HUES64 (cell line): ENCODE measurements around the gene HYLS1.
"Not testable (repeated sequence)": the region's sequence is repeated elsewhere in the genome, so short reads cannot be mapped to it uniquely, and the experiment has no call there.

Source experiments
- H3K27ac ChIP-seq: 2 replicates; pipeline ENCODE4 v1.7.0; 2013; ENCODE audit warnings: low read depth, low read length, inconsistent platforms
- H3K27me3 ChIP-seq: 2 replicates; pipeline ENCODE4 v1.6.1; 2013; ENCODE audit warnings: mild to moderate bottlenecking, low read length; ENCODE audit not compliant: insufficient read depth
- H3K36me3 ChIP-seq: 2 replicates; pipeline ENCODE4 v1.6.1; 2013; ENCODE audit warnings: mild to moderate bottlenecking, low read length; ENCODE audit not compliant: insufficient read depth
- H3K4me1 ChIP-seq: 2 replicates; pipeline ENCODE4 v1.6.1; 2013; ENCODE audit warnings: mild to moderate bottlenecking, low read length, moderate library complexity; ENCODE audit not compliant: insufficient read depth
- H3K4me3 ChIP-seq: 2 replicates; pipeline ENCODE4 v1.5.1; 2013; ENCODE audit warnings: mild to moderate bottlenecking, low read length, moderate library complexity
- H3K9ac ChIP-seq: 2 replicates; pipeline ENCODE4 v1.6.1; 2013; ENCODE audit warnings: mild to moderate bottlenecking, low read depth, low read length
- H3K9me3 ChIP-seq: 2 replicates; pipeline ENCODE4 v1.6.1; 2013; ENCODE audit warnings: low read depth, low read length; ENCODE audit not compliant: insufficient read depth
- WGBS: fragments of 150-250, 120-280 bp; methylation state at CpG from one replicate; pipeline ENCODE4 v1.1.7; 2013; ENCODE audit warnings: missing lambda C conversion rate; 5-methylcytosine and 5-hydroxymethylcytosine counted together

Gene HYLS1

DNA sequence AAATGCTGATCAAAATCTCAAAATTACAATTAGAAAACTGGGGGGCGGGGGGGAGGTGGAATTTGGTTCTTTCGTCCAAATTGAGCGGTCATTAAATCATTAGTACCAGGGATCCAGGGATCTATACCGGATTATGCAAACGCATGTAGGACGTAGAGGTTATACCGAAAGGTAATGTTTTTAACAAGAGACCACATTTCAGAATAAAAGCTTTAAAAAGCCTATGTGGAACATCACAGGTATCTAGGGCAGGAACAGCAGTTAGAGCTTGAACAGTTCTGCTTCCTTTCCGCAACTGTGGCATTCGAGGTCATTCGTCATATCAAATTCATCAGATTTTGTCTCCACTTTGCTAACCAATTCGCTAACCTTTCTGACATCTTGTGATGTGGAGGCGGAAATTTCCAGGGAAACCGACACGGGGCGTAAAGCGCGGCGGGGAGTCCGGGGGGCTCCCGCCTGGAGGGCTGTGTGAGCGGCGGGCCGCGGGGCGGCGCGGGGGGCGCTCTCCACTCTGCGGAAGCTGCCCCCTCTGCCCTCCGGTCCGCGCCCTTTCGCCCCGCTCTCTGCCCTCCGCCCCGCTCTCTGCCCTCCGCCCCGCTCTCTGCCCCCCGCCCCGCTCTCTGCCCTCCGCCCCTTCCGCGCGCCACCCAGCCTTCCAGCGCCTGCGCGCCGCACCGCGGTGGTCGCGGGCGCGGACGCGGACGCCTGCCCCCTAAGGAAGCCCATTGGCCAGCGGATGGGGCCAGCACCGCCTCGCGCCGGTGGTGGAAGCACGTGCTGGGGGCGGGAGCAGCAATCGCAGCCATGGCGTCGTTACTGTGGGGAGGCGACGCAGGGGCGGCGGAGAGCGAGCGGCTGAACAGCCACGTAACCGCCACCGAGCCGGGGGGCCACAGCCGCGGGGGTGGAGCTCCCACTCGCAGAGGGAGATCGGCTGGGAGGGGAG, 16.5 kb downstream of the HYLS1 start, which contains the start of gene DDX25:
TSS of gene DDX25 (plus strand) at position 798 of the 949 bp plus-strand sequence. CDS start at position 808, 10 bp downstream.
- 3% methylated on average over 79 of the region's 81 CpGs for WGBS
- Histone ChIP-seq H3K4me1 (peaks cover 4% of the 10 kb centered on the region; the same call in 1 of the 2 replicates), H3K4me3 (peak within 1 kb of the TSS; percentile 74), H3K9me3 (no peaks in the 10 kb centered on the region), H3K27ac (no peak within 1 kb of the TSS), H3K27me3 (peaks cover 24% of the 10 kb centered on the region), H3K36me3 (peaks cover 23% of the 10 kb centered on the region), H3K9ac (no peak within 1 kb of the TSS; the same call in 1 of the 2 replicates)

- peaks cover 24% of the 10 kb centered on the region for H3K27me3 ChIP-seq
- no peak overlapping the region for H3K27ac ChIP-seq
- no peaks in the 10 kb centered on the region for H3K9me3 ChIP-seq
- H3K4me1 ChIP-seq: peaks cover 4% of the 10 kb centered on the region; the same call in 1 of the 2 replicates
- H3K9ac ChIP-seq: no peak overlapping the region; the same call in 1 of the 2 replicates
- peak overlapping the region; percentile 74 for H3K4me3 ChIP-seq
- 78% methylated on average over 11 of the region's 11 CpGs for WGBS
- peaks cover 19% of the 10 kb centered on the region for H3K36me3 ChIP-seq
These were observed 17.2 kb downstream of the HYLS1 start for GRCh38 chr11:125904678-125905077.

- H3K9me3 ChIP-seq: no peaks in the 10 kb centered on the region
- 89% methylated on average over 7 of the region's 8 CpGs for WGBS
These were observed 22.9 kb downstream of the HYLS1 start for GRCh38 chr11:125910226-125910849.

GRCh38 chr11:125914601-125915000, 27.1 kb downstream of the HYLS1 start:
- H3K36me3 ChIP-seq: peaks cover 11% of the 10 kb centered on the region; the same call in 1 of the 2 replicates
- not testable (repeated sequence) for H3K4me3 ChIP-seq, H3K9ac ChIP-seq, H3K9me3 ChIP-seq, H3K4me1 ChIP-seq, H3K27me3 ChIP-seq, H3K27ac ChIP-seq
- WGBS: 80% methylated on average over 3 of the region's 3 CpGs

More at GRCh38 chr11:125910226-125910849, 22.9 kb downstream of the HYLS1 start:
- no peak overlapping the region for H3K9ac ChIP-seq
- peaks cover 7% of the 10 kb centered on the region for H3K27me3 ChIP-seq
- no peak overlapping the region for H3K27ac ChIP-seq
- peaks cover 21% of the 10 kb centered on the region; the same call in 1 of the 2 replicates for H3K36me3 ChIP-seq
- no peak overlapping the region for H3K4me3 ChIP-seq
- H3K4me1 ChIP-seq: no peaks in the 10 kb centered on the region

- no peak overlapping the region for H3K27ac ChIP-seq
- no peak overlapping the region for H3K4me3 ChIP-seq
- H3K9ac ChIP-seq: no peak overlapping the region
- no peaks in the 10 kb centered on the region for H3K4me1 ChIP-seq
- no peaks in the 10 kb centered on the region for H3K27me3 ChIP-seq
- WGBS: 94% methylated on average over 12 of the region's 12 CpGs
- H3K36me3 ChIP-seq: no peaks in the 10 kb centered on the region; the same call in 1 of the 2 replicates
- no peaks in the 10 kb centered on the region for H3K9me3 ChIP-seq
These were observed 29.3 kb downstream of the HYLS1 start for GRCh38 chr11:125916683-125917347.

- 81% methylated on average over 12 of the region's 13 CpGs for WGBS
- H3K27ac ChIP-seq: no peak overlapping the region
These were observed 30.8 kb downstream of the HYLS1 start for GRCh38 chr11:125918140-125918840.

GRCh38 chr11:125921042-125921441, 33.6 kb downstream of the HYLS1 start:
- no peaks in the 10 kb centered on the region for H3K27me3 ChIP-seq
- no peak overlapping the region for H3K4me3 ChIP-seq
- no peaks in the 10 kb centered on the region for H3K9me3 ChIP-seq
- H3K27ac ChIP-seq: no peak overlapping the region
- H3K9ac ChIP-seq: no peak overlapping the region
- H3K4me1 ChIP-seq: peaks cover 9% of the 10 kb centered on the region; the same call in 1 of the 2 replicates
- WGBS: 94% methylated on average over 9 of the region's 9 CpGs
- no peaks in the 10 kb centered on the region for H3K36me3 ChIP-seq

More at GRCh38 chr11:125918140-125918840, 30.8 kb downstream of the HYLS1 start:
- Histone ChIP-seq H3K36me3 (no peaks in the 10 kb centered on the region), H3K9me3 (no peaks in the 10 kb centered on the region), H3K27me3 (no peaks in the 10 kb centered on the region), H3K9ac (no peak overlapping the region), H3K4me3 (no peak overlapping the region), H3K4me1 (no peaks in the 10 kb centered on the region)

- WGBS: 89% methylated on average over 3 of the region's 3 CpGs
- Histone ChIP-seq H3K4me1 (peaks cover 9% of the 10 kb centered on the region; the same call in 1 of the 2 replicates), H3K4me3 (no peak overlapping the region), H3K27ac (no peak overlapping the region), H3K9ac (no peak overlapping the region), H3K27me3 (no peaks in the 10 kb centered on the region), H3K9me3 (no peaks in the 10 kb centered on the region), H3K36me3 (no peaks in the 10 kb centered on the region)
These were observed 34.7 kb downstream of the HYLS1 start for GRCh38 chr11:125922156-125922555.

GRCh38 chr11:125923012-125923579, 35.6 kb downstream of the HYLS1 start:
- H3K27me3 ChIP-seq: no peaks in the 10 kb centered on the region
- no peaks in the 10 kb centered on the region for H3K9me3 ChIP-seq
- 10% methylated on average over 6 of the region's 8 CpGs for WGBS
- peaks cover 9% of the 10 kb centered on the region; the same call in 1 of the 2 replicates for H3K4me1 ChIP-seq
- no peaks in the 10 kb centered on the region for H3K36me3 ChIP-seq
- H3K9ac ChIP-seq: no peak overlapping the region
- H3K4me3 ChIP-seq: no peak overlapping the region
- no peak overlapping the region for H3K27ac ChIP-seq

DNA sequence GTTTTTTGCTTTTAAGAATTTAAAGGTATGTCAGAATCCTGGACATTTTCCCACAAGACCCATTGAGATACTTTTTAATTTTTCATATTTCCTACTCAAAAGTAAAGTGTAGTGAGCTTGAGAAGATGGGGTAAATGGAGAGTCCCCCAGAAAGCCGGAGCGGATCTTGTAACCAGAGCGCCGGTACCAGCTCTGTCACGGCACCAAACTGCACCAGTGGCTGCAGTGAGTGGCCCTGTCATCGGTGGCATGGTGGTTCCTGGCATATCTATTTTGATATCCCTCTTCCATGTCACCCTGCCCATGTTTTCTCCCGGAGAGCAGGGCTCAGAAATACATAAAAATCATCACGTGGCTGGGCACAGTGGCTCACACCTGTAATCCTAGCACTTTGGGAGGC, 36.2 kb downstream of the HYLS1 start:
- Histone ChIP-seq H3K9me3 (no peaks in the 10 kb centered on the region), H3K4me1 (peaks cover 9% of the 10 kb centered on the region; the same call in 1 of the 2 replicates), H3K9ac (no peak overlapping the region), H3K4me3 (no peak overlapping the region), H3K27ac (no peak overlapping the region), H3K36me3 (no peaks in the 10 kb centered on the region), H3K27me3 (no peaks in the 10 kb centered on the region)
- WGBS: 93% methylated on average over 8 of the region's 8 CpGs
